ENCODE data around the gene AURKA.
"Not testable (repeated sequence)": the region's sequence is repeated elsewhere in the genome, so short reads cannot be mapped to it uniquely, and the experiment has no call there.

The AURKA gene

DNA sequence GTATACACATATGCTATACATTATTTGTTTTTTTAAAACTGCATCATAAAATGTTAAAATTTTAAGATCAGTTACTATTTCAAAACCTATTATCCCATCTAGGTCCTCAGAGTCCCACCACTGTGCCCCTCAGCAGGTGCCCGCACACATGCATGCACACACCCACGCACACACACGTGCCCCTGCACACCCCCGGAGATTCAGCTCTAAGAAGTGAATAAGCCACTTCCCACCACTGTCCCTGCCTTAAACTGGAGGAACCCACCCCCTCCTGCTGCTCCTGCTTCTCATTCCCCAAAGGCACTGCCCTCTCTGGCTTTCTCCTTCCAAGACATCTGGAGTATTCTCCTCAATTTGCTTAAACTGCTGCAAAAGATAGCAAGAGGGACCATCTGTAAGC lies 38.7 kb downstream of the AURKA start:
- no peak for DNase-seq

DNA sequence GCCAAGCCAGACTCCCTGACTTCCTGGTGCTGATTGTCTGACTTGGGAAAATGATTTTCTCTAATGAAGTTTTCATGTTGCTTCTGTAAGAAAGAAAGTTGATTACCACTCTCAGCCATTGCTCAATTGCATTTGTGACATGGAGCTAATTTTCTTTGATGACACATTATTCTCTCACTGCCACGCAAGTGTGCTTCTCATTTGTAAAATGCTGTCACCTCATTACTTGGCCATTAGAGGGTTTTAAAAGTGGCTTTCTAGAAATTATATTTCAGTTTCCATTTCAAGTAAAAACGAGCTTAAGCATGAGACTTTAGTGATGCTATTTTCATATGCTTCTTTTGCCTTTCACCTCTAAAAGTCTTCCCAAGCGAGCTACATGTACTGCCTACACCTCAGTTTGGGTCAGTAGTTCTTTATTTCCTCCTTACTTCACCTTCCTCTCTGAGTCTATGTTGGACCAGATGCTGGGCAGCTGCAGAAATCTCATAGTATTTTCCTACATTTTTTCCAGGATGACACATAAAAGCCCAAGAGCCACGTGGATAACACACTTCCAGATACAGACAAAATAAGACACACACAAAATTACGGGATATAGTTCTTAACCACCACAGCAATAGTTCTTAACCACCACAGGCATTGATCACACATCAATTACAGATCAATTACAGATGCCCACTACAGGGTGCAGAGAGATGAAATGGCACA lies 39.5 kb downstream of the AURKA start:
- DNase-seq: no peak

DNA sequence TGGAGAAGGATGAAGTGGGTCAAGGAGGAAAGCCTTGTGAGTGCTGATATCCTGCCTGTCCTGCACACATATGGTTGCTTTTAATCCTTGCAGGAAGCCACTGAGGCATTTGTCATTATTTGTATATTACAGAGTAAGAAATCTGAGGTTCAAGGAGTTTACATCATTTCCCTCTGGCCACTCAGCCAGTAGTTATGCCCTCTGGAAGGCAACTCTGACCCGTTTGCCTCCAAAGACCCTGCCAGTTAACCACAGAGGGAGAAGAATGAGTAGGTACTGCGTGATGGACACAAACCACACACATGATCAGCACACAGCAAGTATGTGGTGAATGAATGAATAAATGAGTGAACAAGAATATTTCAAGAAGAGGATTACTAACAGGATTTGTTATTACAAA lies 41.2 kb downstream of the AURKA start:
- no peak for DNase-seq

DNA sequence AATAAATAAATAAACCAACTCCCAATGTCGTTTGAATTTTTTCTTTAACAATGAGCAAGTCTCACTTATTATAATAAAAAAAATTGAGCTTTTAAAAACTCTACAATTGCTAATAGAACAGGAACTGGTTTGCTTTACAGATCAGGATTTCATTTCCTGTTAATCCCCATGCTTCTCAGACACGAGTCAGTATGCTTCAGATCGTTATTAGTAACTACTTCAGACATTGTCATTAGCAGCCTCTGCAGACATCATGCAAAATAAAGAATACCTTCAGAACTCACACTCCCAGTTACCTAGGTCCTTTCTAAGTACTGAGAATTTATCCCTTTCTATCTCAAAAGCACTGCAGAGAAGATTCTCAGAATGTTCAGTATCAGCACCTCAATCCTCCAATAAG lies 43.3 kb downstream of the AURKA start:
- no peak for DNase-seq

DNA sequence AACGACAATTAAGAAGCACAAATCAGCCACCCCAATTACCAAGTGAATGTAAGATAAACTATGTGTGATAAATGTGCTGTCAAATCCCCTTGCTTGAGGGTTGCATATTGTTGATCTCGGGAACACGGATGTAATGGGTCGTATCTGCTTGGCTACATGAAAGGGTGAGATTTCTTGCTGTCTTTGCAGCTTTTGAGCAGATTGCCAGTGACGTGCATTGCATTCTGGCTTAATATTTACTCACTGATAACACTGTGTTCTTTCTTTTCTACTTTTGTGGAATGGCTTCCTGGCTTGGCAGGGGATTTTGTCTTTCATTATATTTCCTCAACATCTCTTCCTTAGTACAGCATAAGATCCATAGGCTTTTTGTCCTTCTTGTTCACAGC lies 43.7 kb downstream of the AURKA start:
- no peak for DNase-seq

DNA sequence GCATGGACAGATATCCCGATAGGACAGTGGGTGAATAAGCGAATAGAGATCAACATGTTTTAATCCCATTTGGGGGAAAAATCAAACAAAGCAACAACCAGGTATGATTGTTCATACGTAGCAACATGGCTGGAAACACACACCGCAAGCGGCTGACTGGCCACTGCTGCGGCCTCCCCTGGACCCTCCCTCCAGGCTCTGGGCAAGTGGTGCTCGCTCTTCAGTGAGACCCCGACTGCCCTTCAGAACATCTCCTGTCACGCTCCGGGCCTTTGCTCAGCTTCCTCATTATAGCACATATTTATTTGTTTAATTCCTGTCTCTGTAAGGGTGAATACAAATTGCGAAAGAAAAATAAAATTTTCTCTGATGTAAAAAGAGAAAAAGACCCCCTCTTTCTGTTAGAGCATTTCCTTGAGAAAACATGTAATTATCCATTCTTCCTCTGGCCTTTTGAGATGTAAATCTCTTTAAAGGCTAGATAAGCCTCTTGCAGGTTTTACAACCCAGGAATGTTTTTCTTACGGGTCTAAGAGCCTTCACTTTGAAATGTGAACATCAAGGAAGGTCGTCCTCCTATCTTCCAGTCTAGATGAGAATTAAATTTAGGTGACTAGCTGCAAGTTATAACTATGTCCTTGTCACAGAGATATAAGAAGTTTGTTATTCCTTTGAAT lies 44.2 kb downstream of the AURKA start:
- DNase-seq: no peak

DNA sequence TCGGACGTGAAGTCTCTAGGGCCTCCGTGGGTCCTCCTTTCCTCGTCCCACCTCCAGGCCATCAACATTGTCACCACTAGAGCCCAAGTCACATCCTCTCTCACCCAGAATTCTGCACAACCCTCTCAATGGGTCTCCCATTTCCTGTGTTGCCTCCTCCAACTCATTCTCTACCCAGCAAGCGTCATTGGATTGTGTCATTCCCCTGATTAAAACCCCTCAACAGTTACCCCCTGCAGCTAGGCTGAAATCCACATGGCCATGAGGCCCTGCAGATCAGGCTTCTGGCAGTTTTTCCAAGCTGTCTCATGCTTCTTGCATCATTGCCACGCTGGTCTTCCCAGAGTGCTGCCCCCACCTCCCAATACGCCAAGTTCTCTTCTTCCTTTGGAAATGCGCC lies 46.1 kb downstream of the AURKA start:
- DNase-seq: no peak

DNA sequence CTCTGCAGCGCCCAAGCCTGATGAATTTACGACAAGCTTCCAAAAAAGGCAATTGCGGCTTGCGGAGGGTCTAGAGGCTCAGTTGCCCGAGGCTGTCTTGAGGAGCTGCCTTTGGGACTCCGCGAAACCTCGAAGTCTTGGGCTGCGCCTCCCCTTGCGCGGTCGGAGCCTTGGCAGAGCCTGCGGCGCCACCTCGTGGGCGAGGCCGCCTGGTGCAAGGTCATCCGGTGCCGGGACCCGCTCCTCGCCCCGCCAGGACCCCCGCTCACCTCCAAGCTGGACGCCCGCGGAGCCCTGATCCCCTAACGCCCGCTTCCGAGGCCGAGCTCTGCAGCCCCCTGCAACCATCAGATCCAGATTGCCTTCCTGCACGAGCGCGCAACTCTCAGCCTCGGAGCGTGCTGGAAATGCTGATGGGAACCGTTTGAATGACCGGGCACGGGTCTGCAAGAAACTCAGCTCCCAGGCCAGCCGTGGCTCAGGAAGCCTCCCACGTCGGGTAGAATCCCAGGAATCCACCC lies 48.1 kb downstream of the AURKA start:
- DNase-seq: no peak

DNA sequence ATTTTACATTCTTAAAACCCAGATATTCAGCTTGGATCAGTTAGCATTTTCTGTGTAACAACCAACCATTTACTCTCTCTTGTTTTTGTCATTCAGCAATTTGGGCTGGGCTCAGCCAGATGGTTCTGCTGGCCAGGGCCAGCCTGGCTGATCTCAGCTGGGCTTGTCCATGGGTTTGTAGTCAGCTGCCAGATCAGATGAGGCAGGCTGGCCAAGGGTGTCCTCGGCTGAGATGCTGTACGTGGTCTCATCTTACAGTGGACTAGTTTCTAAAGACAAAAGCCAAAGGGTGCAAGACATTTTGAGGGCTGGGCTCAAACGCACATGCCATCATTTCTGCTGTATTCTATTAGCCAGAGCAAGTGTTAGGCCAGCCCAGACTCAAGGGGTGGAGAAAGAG lies 49.2 kb downstream of the AURKA start:
- no peak for DNase-seq

DNA sequence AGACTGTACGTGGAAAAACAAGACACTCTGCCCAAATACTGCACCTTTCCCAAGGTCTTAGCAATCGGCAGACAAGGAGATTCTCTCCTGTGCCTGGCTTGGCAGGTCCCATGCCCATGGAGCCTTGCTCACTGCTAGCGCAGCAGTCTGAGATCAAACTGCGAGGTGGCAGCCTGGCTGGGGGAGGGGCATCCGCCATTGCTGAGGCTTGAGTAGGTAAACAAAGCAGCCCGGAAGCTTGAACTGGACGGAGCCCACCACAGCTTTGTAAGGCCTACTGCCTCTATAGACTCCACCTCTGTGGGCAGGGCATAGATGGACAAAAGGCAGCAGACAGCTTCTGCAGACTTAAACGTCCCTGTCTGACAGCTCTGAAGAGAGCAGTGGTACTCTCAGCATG lies 55.3 kb downstream of the AURKA start:
- DNase-seq: not testable (repeated sequence)

DNA sequence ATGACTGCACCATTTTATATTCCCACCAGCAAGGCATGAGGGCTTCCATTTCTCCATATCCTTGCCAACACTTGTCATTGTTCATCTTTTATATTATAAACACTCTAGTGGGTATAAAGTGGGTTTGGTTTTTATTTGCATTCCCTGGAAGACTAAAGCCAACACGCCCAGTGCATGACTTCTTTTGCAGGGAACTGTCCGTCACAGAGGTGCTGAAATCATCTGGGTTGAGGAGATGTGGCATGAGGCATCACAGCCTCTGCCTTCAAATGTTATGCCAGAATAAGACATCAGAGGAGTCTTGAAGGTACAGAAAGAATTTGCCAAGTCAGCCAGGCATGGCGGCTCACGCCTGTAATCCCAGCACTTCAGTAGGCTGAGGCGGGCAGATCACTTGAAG lies 63.2 kb downstream of the AURKA start:
- no peak for DNase-seq

DNA sequence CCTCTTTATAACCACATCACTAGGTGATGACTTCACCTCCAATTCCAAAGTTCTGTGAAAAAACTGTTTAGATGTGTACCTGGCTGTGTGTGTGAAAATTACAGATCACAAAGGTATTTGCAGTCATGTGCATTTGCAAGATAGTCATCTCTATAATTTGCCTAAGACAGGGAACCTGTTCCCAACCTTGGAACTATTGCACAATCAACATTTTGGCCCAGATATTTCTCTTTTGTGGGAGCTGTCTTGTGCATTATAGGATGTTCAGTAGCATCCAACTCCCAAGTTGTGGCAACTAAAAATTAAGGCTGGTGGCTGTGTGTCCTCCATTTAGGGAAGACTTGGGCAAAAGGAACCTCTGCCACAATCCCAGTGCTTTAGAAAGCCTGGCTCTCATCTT lies 67.2 kb downstream of the AURKA start:
- DNase-seq: no peak

DNA sequence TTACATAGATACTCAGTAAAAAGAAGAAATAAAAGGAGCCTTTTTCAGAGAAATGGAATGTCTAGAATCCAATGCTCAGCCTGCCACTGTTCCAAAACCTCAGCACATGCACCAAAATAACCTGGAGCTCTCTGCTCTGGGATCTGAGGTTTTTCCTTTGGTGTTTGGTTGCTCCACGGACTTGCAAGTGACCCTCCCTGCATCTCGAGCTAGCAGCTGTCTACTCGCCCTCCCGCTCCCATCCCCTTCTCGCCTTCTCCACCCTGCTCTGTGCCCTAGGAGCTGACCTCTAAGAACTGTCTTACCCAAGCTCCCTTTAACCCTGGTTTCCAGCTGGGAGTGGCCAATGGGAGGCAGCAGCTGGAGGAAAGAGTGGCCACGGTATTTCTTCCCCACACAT lies 68.4 kb downstream of the AURKA start:
- DNase-seq: no peak

DNA sequence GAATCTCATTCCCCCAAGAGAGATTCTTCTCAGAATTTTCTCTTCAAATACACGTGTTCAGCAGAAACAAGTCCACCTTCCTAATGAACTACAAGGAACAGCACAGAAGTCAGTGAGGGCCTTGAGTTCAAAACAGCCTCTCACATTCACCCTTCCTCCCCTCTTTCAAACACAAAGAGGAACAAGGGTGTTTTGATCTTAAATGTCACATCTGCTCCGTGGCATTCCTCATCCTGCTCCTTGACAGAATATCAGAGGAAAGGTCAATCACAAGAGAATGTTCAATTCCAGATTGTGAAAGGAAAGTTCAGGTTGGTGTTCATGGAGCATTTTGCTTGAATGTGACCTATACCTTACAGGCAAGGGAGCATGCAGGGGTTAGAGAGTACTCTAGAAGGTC lies 68.8 kb downstream of the AURKA start:
- no peak for DNase-seq

DNA sequence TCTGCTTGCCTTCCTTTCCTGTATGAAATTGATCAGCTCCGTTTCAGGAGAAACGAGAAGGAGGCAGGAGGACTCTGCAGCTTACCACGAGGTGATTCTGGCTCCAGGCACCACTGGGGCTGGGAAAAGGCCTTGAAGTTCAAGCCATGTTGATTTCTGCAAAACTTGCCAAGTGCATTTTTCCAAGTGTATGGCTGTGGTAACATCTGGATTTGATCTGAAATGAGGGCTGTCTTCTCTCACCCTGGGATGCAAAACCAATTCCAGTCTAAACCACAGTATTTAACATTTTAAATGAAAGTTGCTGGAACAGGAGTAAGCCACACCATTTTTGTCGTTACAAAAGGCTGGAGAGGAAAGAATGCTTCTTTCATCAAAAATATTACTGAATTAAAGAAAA lies 69.3 kb downstream of the AURKA start:
- no peak for DNase-seq

Data from cerebellar nuclear complex (tissue), 1 donor.